HEK293T (cell line): ENCODE data around the gene DIAPH1.

Source experiments
- ARNT ChIP-seq: fragments of 450-650 bp; IDR thresholded peaks from 2 replicates; pipeline ENCODE4 v1.6.1; 2017; ENCODE audit warnings: mild to moderate bottlenecking
- BHLHE40 ChIP-seq: fragments of 450-650 bp; IDR thresholded peaks from 2 replicates; pipeline ENCODE4 v1.6.1; 2016; ENCODE audit warnings: mild to moderate bottlenecking, moderate library complexity, borderline replicate concordance
- CTBP1 ChIP-seq: fragments of 450-650 bp; IDR thresholded peaks from 2 replicates; pipeline ENCODE4 v1.6.1; 2016; ENCODE audit warnings: borderline replicate concordance
- ELF4 ChIP-seq: fragments of 450-650 bp; IDR thresholded peaks from 2 replicates; pipeline ENCODE4 v1.6.1; 2017; ENCODE audit warnings: antibody characterized with exemption
- FOXK2 ChIP-seq: fragments of 450-650 bp; IDR thresholded peaks from 2 replicates; pipeline ENCODE4 v1.6.1; 2016; ENCODE audit warnings: mild to moderate bottlenecking
- FOXM1 ChIP-seq: fragments of 450-650 bp; IDR thresholded peaks from 2 replicates; pipeline ENCODE4 v1.6.1; 2017; ENCODE audit warnings: mild to moderate bottlenecking, borderline replicate concordance
- HDGF ChIP-seq: fragments of 450-650 bp; IDR thresholded peaks from 2 replicates; pipeline ENCODE4 v1.6.1; 2017; ENCODE audit warnings: antibody characterized with exemption, borderline replicate concordance
- L3MBTL2 ChIP-seq: fragments of 450-650 bp; conservative IDR thresholded peaks from 2 replicates; pipeline ENCODE4 v1.6.1; 2016; ENCODE audit warnings: mild to moderate bottlenecking
- PKNOX1 ChIP-seq: fragments of 450-650 bp; IDR thresholded peaks from 2 replicates; pipeline ENCODE4 v1.6.1; 2016
- SP1 ChIP-seq: fragments of 450-650 bp; IDR thresholded peaks from 2 replicates; pipeline ENCODE4 v1.6.1; 2017
- SUZ12 ChIP-seq: fragments of 450-650 bp; IDR thresholded peaks from 2 replicates; pipeline ENCODE4 v1.6.1; 2016; ENCODE audit warnings: mild to moderate bottlenecking
- TARDBP ChIP-seq: fragments of 450-650 bp; IDR thresholded peaks from 2 replicates; pipeline ENCODE4 v1.6.1; 2016

GRCh38 chr5:141476132-141476911 lies 142.5 kb downstream of the DIAPH1 start:
- TF ChIP-seq ARNT = no peak
- TF ChIP-seq FOXK2 = no peak
- TF ChIP-seq ELF4 = no peak
- no peak for TF ChIP-seq SUZ12
- no peak for TF ChIP-seq CTBP1
- no peak for TF ChIP-seq HDGF
- no peak for TF ChIP-seq BHLHE40
- TF ChIP-seq SP1 = no peak
- no peak for TF ChIP-seq PKNOX1
- TF ChIP-seq L3MBTL2 = no peak
- TF ChIP-seq TARDBP = no peak
- no peak for TF ChIP-seq FOXM1
